NCI-H1930 (cell line): Measurements from ENCODE around the gene CASKIN1.
"Not testable (repeated sequence)": the region's sequence is repeated elsewhere in the genome, so short reads cannot be mapped to it uniquely, and the experiment has no call there.

Source experiments
- DNase-seq, 2 experiments: peaks; one replicate each; lab custom pipeline; 2025; lab: John Stamatoyannopoulos, UW

CASKIN1 gene

DNA sequence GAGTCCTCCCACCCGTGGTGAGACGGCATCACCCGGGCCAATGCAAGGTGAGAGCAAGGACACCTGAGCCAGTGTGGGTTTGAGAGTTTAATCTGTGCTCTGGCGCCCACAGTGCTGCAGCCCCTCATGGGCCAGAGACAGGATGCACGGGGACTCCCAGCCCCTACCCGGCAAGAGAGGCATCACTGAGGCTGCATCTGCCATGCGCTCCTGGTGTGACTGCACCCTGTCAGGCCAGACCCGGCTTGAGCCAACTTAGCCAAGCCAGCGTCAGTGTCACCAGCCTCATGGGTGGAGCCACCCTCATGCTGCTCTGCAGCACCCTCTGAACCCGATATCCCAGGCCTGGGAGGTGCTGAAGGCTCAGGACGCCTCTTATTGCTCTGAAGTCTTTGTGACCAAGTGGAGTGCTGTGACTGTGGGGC lies 15.5 kb upstream of the CASKIN1 start:
- no peak for DNase-seq

DNA sequence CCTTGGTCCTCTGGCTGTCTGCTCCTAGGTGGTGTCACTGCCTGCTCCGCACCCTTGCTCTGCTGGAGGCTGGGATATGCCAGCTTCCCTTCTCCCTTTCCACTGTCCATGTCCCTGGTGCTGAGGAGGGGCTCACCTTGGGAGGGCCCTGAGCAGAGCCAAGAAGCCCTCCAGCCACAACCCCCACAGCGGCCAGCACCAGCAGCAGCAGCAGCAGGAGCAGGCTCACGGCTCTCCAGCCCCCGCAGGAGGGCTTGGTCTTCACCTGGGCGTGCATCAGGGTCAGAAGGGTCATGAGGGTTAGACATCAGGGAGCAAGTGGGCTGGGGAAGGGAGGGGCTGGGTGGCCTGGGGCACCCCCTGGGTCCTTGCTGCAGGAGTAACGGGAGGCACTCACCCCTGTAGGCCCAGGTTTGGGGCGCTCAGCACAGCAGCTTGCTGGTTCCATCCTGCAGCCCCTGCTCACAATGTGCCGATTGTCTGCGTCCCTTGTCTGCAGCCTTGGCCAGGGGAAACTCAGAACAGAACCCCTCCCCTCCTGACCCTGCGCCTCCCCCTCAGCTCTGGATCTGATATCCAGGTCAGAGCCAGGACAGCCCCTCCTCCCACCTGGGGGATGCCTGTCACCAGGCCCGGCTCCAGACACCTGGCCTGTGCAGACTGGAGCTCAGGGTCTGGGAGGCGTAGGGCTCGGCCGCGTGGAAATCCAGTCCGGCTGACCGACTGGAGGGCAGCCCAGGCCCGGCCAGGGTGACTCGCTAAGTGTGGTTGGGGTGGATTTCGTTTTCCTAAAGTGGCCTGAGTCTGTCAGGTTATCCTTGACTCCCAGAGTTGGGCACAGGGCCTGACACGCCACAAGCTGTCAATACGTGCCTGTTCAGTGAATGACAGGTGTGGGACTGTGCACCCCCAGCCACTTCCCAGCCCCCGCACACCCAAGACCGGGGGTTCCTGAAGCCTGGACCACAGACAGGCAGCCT lies 14.3 kb upstream of the CASKIN1 start, which contains the start of gene BRICD5:
Gene BRICD5 (minus strand): TSS at position 478 of the 980 bp plus-strand sequence. CDS start 30 bp downstream, at position 448.
- no peak for DNase-seq

DNA sequence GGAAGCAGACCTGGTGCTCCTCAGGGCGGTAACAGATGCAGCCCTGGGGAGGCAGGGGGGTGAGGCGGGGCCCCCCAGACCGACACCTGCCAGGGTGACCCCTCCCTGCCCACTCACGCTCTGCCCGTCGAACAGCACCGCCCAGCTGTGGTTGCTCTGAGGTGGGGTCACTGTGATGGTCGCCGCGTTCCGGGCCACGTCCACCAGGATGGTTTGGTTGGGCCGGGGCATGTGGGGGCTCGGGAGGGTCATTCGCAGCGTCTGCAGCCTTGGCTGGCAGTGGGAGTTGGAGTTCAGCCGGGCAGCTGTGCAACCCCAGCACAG lies 13.6 kb upstream of the CASKIN1 start:
- no peak for DNase-seq

DNA sequence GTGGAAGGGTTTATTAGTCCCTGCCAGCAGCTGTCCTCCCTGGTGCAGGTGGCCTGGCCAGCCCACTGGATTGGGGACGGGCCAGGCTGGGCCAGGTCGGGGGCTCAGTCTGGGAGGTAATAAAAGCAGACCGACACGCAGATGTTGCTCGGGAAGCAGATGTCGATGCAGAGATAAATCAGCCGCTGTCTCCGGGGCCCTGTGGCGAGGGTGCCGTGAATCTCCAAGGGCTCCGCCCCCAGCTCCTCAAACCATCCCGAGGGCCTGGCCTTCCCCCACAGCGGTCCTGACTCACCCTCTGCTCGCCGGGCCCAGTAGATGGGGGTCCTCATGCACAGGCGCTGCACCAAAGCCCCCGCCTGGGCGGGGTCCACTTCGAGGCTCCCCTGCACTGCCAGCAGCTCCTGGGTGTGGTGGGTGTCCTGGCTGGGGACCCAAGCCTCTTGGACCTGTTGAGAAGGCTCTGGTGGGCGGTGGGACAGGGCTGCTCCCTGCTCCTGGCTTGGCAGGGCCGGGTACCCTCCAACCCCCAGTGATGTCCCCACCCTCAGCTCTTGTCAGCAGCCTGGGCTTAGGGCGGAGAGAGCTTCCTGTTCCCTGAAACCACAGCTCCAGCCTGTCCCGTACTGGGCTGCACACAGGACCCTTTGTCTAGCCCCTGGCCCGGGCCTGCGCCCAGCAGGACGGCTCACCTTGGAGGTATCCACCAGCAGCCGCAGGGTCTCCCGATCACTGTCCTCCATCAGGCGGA lies 13.0 kb upstream of the CASKIN1 start:
- no peak for DNase-seq

DNA sequence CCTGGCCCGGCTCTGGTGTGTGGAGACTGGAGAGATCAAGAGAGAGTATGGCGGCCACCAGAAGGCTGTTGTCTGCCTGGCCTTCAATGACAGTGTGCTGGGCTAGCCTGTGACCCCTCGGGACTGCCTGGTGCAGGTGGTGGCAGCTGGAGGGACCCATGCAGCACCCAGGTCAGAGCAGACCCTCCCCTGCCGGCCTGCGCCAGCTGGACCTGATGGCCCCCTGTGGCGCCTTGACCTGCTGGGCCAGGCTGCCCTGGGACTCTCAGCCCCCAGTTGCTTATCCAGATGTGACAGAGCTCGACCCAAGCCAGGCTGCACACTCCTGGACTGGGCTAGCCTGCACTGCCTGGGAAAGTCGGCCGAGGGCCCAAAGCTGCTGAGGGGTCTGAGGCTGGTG lies 12.4 kb upstream of the CASKIN1 start:
- DNase-seq, result no peak

DNA sequence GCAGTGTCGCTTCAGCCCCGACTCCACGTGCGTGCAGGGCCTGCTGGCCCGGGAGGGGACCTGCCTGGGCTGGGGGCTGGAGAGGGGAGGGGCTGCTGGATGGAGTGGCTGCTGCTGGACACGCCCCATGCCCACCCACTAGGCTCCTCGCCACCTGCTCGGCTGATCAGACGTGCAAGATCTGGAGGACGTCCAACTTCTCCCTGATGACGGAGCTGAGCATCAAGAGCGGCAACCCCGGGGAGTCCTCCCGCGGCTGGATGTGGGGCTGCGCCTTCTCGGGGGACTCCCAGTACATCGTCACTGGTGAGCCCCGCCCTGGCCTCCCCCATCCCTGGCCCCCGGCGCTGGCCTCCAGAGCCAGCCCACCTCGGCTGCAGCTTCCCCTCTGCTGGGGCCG lies 11.9 kb upstream of the CASKIN1 start:
- DNase-seq, result no peak

DNA sequence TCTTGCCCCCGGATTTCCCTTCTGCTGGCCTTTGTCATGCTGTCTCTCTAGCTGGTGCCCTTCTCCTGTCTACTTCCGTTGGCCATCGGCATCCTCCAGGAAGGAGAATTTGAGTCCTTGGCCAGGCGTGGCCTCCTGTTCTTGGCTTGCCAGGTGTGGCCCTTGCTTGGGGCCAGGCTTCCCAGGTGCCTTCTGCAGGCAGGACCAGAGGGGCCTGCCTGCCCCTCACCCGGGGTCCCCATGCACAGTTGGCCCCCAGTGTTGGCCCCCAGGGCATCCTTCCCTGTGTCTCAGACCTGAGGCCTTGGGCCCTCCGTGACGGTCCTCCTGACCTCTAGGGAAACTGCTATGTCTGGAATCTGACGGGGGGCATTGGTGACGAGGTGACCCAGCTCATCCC lies 11.5 kb upstream of the CASKIN1 start:
- no peak for DNase-seq

DNA sequence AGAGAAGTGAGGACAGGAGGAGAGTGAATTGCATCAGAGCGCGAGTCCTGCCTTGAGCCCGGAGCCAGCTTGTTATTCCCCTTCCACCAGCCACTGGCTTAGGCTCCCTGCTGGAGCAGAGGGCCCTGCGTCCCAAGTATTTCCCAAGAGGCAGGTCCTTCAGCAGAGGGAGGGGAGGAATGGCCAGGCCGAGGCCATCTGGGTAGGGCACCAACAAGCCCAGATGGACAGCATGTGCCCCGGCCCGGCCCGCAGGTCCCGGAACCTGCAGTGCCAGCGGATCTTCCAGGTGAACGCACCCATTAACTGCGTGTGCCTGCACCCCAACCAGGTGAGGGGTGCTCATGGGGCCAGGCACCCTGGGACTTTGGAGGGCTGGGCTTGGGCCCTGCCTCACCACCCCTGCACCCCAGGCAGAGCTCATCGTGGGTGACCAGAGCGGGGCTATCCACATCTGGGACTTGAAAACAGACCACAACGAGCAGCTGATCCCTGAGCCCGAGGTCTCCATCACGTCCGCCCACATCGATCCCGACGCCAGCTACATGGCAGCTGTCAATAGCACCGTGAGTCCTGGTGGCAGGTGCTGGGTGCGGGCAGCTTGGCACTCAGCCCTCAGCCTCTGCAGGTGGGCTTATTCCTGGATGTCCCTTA lies 10.5 kb upstream of the CASKIN1 start:
- no peak for DNase-seq

DNA sequence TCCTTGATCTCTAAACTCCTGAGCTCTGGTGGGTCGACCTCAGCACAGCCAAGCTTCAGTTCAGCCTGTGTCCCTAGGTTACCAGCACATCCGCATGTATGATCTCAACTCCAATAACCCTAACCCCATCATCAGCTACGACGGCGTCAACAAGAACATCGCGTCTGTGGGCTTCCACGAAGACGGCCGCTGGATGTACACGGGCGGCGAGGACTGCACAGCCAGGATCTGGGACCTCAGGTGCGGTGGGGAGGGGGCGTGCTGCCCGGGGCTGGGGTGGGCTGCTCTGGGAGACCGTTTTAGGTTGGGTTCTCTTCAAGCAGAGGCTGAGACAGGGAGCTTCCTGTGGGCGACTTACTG lies 10.0 kb upstream of the CASKIN1 start:
- no peak for DNase-seq

DNA sequence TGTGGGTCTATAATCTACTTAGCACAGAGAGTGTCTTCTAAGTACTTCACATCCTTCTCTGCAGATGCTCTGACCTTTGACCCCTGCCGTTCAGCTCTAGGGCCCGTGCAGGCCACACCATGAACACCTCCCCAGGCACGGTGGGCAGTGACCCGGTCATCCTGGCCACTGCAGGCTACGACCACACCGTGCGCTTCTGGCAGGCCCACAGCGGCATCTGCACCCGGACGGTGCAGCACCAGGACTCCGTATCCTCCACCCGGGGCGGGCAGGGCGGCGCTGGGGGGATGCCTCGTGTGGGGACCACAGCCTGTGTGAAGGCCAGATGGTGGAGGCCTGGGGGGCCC lies 9.5 kb upstream of the CASKIN1 start:
- no peak for DNase-seq

DNA sequence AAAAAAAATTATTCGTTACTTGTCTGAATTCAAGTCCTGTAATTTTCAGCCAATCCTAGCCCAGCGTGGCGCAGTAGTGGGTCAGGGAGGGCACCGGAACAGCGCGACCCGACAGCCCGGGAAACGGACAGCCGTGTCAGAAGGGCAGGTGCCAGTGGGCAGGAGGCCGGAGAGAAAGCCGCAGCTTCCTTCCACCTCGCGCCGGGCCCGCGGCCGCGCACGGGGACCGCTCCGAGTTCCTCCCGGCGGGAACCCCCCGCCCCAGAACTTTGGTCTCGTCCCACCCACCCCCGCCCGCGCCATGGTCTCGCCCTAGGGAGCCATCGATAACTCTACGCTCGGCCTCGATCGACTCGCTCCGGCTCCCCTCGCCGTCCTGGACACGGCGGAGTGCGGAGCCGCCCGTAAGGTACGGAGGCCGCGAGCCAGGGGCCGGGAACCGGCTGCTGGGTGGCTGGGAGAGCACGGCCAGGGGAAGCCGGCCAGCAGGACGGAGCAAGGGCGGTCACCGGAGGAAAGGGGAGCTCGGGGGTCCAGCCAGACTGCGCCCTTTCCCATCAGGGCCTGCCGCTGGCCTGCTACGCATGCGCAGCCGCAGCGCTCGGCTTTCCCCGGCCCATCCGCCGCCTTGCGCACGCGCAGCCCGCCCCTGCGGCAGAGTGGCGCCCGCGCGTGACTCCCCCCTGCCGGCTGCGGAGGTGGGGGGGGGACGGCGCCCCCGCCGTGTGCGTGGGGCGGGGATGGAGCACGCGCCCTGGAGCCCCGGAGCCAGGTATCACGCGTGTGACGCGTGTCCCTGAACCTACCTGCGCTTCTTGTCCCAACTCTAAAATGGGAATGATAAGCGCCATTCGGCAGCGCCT lies 8.9 kb upstream of the CASKIN1 start, which contains the start of gene MLST8:
Gene MLST8 (plus strand): TSS at position 351 of the 863 bp plus-strand sequence. CDS start 632 bp downstream, outside the sequence.
- peak; percentile 67 to 92 for DNase-seq

DNA sequence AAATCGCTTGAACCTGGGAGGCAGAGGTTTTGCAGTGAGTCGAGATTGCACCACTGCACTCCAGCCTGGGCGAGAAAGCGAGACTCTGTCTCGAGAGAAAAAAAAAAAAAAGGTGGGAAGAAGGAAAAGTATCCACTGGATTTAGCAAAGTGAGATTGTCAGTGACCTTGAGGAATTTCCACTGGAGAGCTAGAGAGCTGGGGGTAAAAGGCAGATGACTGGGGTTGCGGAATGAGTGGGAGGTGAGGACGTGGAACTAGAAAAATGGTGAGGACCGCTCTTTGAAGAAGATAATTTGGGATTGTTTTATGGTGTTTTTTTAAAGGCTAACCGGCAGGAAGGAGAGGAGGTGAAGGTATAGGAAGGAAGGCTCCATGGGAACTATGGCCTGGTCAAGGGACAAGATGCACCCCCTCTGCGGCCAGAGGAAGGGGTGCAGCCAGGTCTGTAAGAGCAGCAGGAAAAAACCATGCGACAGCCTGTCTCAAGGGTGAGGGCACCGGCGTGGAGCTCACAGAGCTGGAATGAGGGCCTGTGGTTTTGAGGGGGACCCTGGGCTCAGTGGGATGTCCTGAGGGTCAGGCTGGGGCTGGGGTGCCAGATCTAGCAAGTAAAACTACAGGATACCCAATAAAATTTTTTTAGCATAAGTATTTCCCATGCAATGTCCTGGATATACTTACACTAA lies 8.2 kb upstream of the CASKIN1 start:
- no peak for DNase-seq

DNA sequence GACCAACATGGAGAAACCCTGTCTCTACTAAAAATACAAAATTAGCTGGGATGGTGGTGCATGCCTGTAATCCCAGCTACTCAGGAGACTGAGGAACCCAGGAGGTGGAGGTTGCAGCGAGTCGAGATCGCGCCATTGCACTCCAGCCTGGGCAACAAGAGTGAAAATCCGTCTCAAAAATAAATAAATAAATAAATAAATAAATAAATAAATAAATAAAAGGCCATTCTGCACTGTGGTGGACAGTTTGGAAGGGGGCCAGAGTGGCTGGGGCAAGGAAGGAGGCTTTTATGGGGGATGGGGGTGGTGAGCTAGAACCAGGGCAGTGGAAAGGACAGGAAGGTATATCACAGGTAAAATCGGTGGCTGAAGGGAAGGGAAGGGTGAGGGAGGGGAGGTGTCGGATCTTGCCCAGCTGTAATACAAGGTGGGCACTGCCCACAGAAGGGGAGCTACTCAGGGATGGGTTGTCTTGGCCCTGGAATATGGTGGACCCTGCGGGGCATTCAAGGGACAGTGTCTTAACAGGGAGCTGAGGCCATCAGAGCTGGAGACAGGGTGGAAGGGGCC lies 6.8 kb upstream of the CASKIN1 start:
- DNase-seq, result not testable (repeated sequence)

DNA sequence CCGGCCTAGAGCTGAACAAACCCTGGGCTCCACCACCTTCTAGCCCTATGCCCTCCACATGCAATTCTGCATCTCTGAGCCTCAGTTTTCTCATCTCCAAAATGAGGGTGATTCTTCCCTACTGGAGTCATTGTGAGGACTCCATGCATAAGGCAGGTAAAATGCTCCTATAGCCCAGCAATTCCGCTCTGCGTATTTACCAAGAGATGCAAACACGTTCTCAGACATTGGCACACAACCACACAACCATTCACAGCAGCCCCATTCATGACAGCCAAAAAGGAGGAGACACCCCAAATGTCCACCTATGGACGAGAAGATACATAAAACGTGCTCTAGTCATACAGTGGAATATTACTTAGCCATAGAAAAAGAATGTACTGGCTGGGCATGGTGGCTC lies 3.9 kb upstream of the CASKIN1 start:
- DNase-seq, result no peak

DNA sequence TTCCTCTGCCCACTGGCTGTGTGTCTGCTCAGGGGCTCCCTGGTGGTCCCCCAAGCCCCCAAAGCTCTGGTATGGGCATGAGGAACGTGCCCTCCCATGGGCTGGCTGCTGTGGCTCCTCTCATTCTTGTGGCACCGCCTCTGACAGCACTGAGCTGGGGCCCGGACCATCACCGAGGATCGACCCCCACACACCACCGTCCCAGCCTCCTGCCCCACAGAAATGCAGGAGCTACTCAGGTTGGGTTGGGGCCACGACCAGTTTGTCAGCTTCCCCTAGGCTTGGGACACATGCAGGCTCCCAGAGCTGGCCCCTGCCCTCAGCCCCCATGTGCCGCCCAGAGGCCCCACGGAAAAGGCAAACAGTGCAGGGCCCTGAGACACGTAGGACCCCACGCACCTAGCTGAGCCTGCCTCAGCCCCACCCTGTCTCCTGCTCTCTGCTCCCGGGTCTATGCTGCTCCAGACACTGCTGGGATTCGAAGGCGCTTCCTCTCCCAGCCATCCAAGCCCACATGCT lies 3.3 kb upstream of the CASKIN1 start:
- no peak for DNase-seq

DNA sequence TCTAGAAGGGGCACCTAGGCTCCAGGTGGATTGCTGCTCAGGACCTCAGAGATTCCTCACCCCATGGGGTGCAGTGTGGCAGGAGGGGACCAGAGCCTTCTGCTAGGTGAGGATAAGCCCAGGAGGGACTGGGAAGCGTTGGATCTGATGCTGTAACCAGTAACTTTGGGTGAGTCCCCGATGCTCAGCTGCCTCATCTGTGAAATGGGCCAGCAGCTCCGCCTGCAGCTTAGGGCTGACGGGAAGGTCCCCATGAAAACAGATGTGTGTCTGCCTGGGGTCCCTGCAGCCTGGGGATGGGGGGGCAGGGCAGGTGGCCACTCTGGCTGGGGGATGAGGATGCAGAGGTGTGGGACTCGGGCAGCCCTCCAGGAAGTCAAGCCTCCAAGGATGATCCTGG lies 2.7 kb upstream of the CASKIN1 start:
- no peak for DNase-seq

DNA sequence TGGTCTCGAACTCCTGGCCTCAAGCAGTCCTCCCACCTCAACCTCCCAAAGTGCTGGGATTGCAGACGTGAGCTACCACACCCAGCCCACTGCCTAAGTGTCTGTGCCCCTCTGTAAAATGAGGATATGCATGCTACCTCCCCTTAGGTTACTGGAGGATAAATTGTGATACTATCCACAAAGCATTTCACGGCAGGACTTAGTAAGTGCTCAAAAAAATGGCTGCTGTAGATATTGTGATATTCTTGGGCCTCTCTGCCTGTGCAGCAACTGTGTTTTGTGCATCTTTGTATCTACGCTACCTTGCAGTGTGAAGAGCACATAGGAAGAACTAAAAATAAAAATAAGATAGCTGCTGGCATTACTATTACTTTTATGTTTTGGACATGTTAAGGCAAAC lies 1.9 kb upstream of the CASKIN1 start:
- no peak for DNase-seq

DNA sequence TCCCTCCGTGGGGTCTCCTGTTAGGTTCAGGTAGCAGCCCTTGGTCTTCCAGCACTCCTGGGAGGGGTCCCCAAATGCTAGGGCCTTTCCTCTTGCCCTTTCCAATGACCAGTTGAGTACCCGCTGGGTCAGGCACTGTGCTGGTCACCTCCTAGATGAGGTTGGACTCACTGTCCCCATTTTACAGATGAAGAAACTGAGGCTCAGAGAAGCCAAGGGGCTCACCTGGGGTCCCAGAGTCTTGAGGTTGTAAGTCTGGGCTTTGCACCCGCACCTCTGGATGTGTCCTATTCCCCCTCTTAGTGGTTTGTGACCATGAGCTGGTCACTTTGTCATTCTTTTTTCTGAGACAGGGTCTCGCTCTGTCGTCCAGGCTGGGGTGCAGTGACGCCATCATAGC lies 1.4 kb upstream of the CASKIN1 start:
- DNase-seq, result no peak

DNA sequence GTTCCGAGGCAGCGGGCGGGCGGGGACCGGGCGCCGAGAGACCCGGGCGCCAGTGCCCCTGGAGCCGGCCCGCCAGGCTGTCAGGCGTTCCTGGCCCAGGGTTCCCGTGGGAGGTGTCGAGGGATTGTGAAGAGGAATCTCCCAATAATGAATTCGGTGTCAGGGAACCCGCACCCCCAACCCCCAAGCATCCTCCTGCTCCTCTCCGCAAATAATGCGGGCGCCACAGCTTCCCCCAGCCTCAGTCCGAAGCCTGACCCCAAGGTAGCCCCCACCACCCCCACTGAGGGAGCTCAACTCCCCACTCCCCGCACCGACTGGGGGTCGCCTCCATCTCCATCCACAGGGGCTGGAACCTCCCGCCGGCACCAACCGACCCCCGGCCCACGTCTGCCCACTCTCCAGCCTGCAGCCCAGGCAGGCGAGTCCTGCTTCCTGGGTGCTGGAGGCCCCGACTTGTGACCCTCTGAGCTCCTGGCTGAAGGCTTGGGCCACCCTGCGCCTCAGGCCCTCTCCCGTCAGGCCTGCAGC lies 641 bp upstream of the CASKIN1 start:
- no peak for DNase-seq
